Endodermal cell (in vitro differentiated cells): ENCODE measurements around the gene SNU13. TPM values are rescaled to one million over a fixed set of nuclear protein-coding genes. Genes with fewer than 3 reads are reported as not detected.

Source experiments
- DNase-seq: peaks from one replicate; pipeline ENCODE4 v3.0.0-alpha.2; 2017
- H3K27ac ChIP-seq: 2 replicates; pipeline ENCODE4 v1.5.1; 2013; ENCODE audit warnings: mild to moderate bottlenecking, low read depth, low read length, moderate library complexity
- H3K27me3 ChIP-seq: 2 replicates; pipeline ENCODE4 v1.6.1; 2013; ENCODE audit warnings: mild to moderate bottlenecking, low read length, moderate library complexity; ENCODE audit not compliant: insufficient read depth, control insufficient read depth, poor library complexity, severe bottlenecking
- H3K36me3 ChIP-seq: 2 replicates; pipeline ENCODE4 v1.7.0; 2013; ENCODE audit warnings: mild to moderate bottlenecking, low read length, moderate library complexity; ENCODE audit not compliant: control insufficient read depth, insufficient read depth
- H3K4me1 ChIP-seq: one replicate; pipeline ENCODE4 v1.7.0; 2013; ENCODE audit warnings: low read length; ENCODE audit not compliant: control insufficient read depth, insufficient read depth
- H3K4me3 ChIP-seq: 2 replicates; pipeline ENCODE4 v1.5.1; 2013; ENCODE audit warnings: mild to moderate bottlenecking, low read length, moderate library complexity
- H3K9ac ChIP-seq: 2 replicates; pipeline ENCODE4 v1.6.1; 2013; ENCODE audit warnings: mild to moderate bottlenecking, low read length, moderate library complexity; ENCODE audit not compliant: poor library complexity, severe bottlenecking; ENCODE audit errors: extremely low read depth
- H3K9me3 ChIP-seq: 2 replicates; pipeline ENCODE4 v1.6.1; 2013; ENCODE audit warnings: mild to moderate bottlenecking, low read length, moderate library complexity; ENCODE audit not compliant: control insufficient read depth
- H3K27ac Mint-ChIP-seq: 2 replicates; pipeline ENCODE4 v1.8.0; 2020; ENCODE audit warnings: mixed read lengths
- H3K27me3 Mint-ChIP-seq: 2 replicates; pipeline ENCODE4 v1.8.0; 2021; ENCODE audit warnings: mild to moderate bottlenecking, mixed read lengths; ENCODE audit not compliant: insufficient read depth
- H3K36me3 Mint-ChIP-seq: 2 replicates; pipeline ENCODE4 v1.8.0; 2020; ENCODE audit warnings: low read depth, mixed read lengths
- H3K4me1 Mint-ChIP-seq: 2 replicates; pipeline ENCODE4 v1.8.0; 2020; ENCODE audit warnings: mixed read lengths
- H3K4me3 Mint-ChIP-seq: 2 replicates; pipeline ENCODE4 v1.8.0; 2020; ENCODE audit warnings: mild to moderate bottlenecking, moderate library complexity, mixed read lengths
- H3K9me3 Mint-ChIP-seq: 2 replicates; pipeline ENCODE4 v1.8.0; 2020; ENCODE audit warnings: mild to moderate bottlenecking, mixed read lengths
- WGBS, 2 experiments: methylation state at CpG; one replicate each; pipeline versions ENCODE4 v1.1.5 to v1.1.7; 2013; ENCODE audit warnings: missing lambda C conversion rate in 2 of 2, mixed read lengths in 1 of 2; ENCODE audit not compliant: insufficient coverage in 1 of 2, insufficient read length in 1 of 2; 5-methylcytosine and 5-hydroxymethylcytosine counted together
- total RNA-seq, 2 donors: library from RNA; stranded (reverse); fragmentation: NEBNext Ultra II Directional in 1 of 2; extraction: Animal tissue kit (Norgen Biotek cat#: 25700) in 1 of 2; gene quantifications; 2 replicates in 1 of 2; 3 replicates in 1 of 2; pipeline ENCODE4 v1.2.1, GENCODE V29; 2021
- TF ChIP-seq, protein P1 (sequence below): fragments of 200-600 bp; sonication (generic); conservative IDR thresholded peaks from 2 replicates; pipeline ENCODE4 v1.5.0; 2021; ENCODE audit warnings: antibody characterized with exemption, mild to moderate bottlenecking

The SNU13 gene
- total RNA-seq, 2 donors from 2014 or later, result 133 to 146 TPM

DNA sequence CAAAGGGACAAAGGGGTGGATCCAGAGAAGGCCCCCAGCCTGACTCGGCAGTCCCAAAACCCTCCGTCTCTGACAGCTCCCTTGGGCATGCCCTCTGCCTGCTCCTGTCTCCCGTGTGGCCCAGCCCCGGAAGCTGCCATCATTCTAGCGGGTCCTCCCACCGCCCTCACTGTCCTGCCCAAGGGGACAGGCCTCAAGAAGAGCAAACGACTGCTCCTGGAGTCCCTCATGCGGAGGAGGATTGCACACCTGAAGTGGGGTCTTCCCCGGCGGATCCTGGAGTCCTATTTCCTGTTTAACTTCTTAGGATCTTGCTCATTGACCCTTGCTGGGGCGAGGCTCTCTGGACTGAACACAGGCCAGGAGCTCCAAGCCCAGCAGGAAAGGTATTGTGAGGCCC is 8.0 kb upstream of the SNU13 start:
- H3K27me3 ChIP-seq, result no peaks in the 10 kb centered on the region
- H3K36me3 ChIP-seq, result no peaks in the 10 kb centered on the region
- no peak overlapping the region for H3K27ac Mint-ChIP-seq
- H3K36me3 Mint-ChIP-seq, result peaks cover 3% of the 10 kb centered on the region
- H3K27ac ChIP-seq, result no peak overlapping the region
- H3K4me1 ChIP-seq, result peaks cover 4% of the 10 kb centered on the region
- 89% methylated on average over 10 to 11 of the region's 11 CpGs for WGBS, 2 experiments
- peaks cover 6% of the 10 kb centered on the region for H3K9me3 Mint-ChIP-seq
- H3K4me1 Mint-ChIP-seq, result peaks cover 4% of the 10 kb centered on the region
- H3K9me3 ChIP-seq, result no peaks in the 10 kb centered on the region
- DNase-seq, result no peak
- H3K9ac ChIP-seq, result no peak overlapping the region
- TF ChIP-seq, protein P1, sequence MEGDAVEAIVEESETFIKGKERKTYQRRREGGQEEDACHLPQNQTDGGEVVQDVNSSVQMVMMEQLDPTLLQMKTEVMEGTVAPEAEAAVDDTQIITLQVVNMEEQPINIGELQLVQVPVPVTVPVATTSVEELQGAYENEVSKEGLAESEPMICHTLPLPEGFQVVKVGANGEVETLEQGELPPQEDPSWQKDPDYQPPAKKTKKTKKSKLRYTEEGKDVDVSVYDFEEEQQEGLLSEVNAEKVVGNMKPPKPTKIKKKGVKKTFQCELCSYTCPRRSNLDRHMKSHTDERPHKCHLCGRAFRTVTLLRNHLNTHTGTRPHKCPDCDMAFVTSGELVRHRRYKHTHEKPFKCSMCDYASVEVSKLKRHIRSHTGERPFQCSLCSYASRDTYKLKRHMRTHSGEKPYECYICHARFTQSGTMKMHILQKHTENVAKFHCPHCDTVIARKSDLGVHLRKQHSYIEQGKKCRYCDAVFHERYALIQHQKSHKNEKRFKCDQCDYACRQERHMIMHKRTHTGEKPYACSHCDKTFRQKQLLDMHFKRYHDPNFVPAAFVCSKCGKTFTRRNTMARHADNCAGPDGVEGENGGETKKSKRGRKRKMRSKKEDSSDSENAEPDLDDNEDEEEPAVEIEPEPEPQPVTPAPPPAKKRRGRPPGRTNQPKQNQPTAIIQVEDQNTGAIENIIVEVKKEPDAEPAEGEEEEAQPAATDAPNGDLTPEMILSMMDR, result no peak
- peaks cover 23% of the 10 kb centered on the region for H3K27me3 Mint-ChIP-seq
- no peak overlapping the region for H3K4me3 Mint-ChIP-seq
- H3K4me3 ChIP-seq, result no peak overlapping the region

DNA sequence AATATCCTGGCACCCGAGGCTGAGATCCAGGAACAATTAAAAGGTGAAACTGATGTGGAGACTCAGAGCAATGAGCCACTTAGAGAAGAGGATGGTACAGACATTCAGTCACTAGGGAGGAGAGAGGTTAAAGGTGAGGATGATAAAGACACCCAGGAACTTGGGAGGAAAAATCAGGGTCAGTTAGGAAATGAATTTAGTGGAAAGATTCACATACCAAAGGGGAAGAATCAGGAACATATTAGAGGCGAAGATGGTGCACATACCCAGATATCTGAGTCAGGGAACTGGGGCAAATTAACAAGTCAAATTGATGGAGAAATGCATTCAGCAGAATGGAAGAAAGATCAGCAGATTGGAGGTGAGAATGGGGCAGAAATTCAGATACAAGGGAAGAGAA is 6.5 kb upstream of the SNU13 start:
- Mint-ChIP-seq H3K9me3 (peaks cover 6% of the 10 kb centered on the region), H3K4me3 (no peak overlapping the region), H3K36me3 (peaks cover 3% of the 10 kb centered on the region), H3K27ac (no peak overlapping the region), H3K27me3 (peaks cover 9% of the 10 kb centered on the region), H3K4me1 (peaks cover 4% of the 10 kb centered on the region)
- TF ChIP-seq, protein P1, result no peak
- Histone ChIP-seq H3K4me1 (peaks cover 4% of the 10 kb centered on the region), H3K9me3 (no peaks in the 10 kb centered on the region), H3K9ac (no peak overlapping the region), H3K4me3 (no peak overlapping the region), H3K27me3 (no peaks in the 10 kb centered on the region), H3K27ac (no peak overlapping the region), H3K36me3 (no peaks in the 10 kb centered on the region)
- WGBS, 2 experiments, result 89 to 94% methylated on average over 2 of the region's 2 CpGs
- DNase-seq, result no peak

DNA sequence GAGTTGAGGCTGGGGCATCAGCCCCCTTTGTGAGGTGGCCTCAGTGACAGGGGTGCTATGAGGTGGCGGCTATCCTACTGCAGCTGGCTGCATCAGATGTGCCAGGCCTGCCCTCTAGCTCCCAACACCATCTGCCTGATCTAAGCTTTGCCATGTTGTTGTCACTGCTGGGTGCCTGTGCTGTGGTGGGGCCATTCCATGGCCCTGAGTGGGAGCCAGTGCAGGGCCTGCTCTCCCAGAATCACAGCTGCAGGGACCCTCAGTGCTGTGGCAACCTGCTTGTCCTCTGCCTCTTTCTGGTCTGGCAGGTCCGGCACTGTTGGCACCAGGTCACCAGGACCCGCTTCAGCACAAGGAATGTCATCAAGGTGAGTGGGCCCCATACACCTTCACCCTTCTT is 1.8 kb upstream of the SNU13 start:
- no peak overlapping the region for H3K9ac ChIP-seq
- Mint-ChIP-seq H3K27me3 (no peaks in the 10 kb centered on the region), H3K4me1 (peaks cover 7% of the 10 kb centered on the region), H3K4me3 (peak overlapping the region; percentile 94), H3K36me3 (no peaks in the 10 kb centered on the region), H3K27ac (no peak overlapping the region), H3K9me3 (no peaks in the 10 kb centered on the region)
- no peaks in the 10 kb centered on the region for H3K4me1 ChIP-seq
- no peak overlapping the region for H3K27ac ChIP-seq
- TF ChIP-seq, protein P1, result no peak
- H3K9me3 ChIP-seq, result no peaks in the 10 kb centered on the region
- no peak for DNase-seq
- WGBS, 2 experiments, result 91 to 100% methylated on average over 2 to 3 of the region's 3 CpGs
- no peaks in the 10 kb centered on the region for H3K36me3 ChIP-seq
- no peaks in the 10 kb centered on the region for H3K27me3 ChIP-seq
- no peak overlapping the region for H3K4me3 ChIP-seq
